Astrocyte (in vitro differentiated cells and primary cell): ENCODE results near the gene CCDC51. TPM values are rescaled to one million over a fixed set of nuclear protein-coding genes. Genes with fewer than 3 reads are reported as not detected.
"Not testable (repeated sequence)": the region's sequence is repeated elsewhere in the genome, so short reads cannot be mapped to it uniquely, and the experiment has no call there.

Source experiments
- DNase-seq: peaks from one replicate; pipeline ENCODE4 v3.0.0-alpha.2; 2010; ENCODE audit warnings: low read depth
- FAIRE-seq: peaks from 2 replicates; lab custom pipeline; 2011; peaks lifted over from hg19 to GRCh38; lab: Jason Lieb, UNC
- H2AFZ ChIP-seq: 2 replicates; pipeline ENCODE4 v1.6.0; 2012; ENCODE audit warnings: low read depth, low read length, inconsistent platforms
- H3K27ac ChIP-seq: 2 replicates; pipeline ENCODE4 v1.5.1; 2011; ENCODE audit warnings: low read depth, low read length, inconsistent platforms
- H3K27me3 ChIP-seq: 2 replicates; pipeline ENCODE4 v1.6.0; 2011; ENCODE audit warnings: low read length, inconsistent platforms; ENCODE audit not compliant: insufficient read depth
- H3K36me3 ChIP-seq: 2 replicates; pipeline ENCODE4 v1.5.1; 2011; ENCODE audit warnings: low read length, inconsistent platforms; ENCODE audit not compliant: insufficient read depth
- H3K4me1 ChIP-seq: 2 replicates; pipeline ENCODE4 v1.5.1; 2011; ENCODE audit warnings: low read length, inconsistent platforms; ENCODE audit not compliant: insufficient read depth
- H3K4me2 ChIP-seq: 2 replicates; pipeline ENCODE4 v1.6.0; 2012; ENCODE audit warnings: low read length, inconsistent platforms
- H3K4me3 ChIP-seq: 2 replicates; pipeline ENCODE4 v1.5.1; 2011; ENCODE audit warnings: low read depth, mild to moderate bottlenecking, low read length, inconsistent platforms; ENCODE audit not compliant: insufficient read depth
- H3K79me2 ChIP-seq: 2 replicates; pipeline ENCODE4 v1.6.0; 2012; ENCODE audit warnings: mild to moderate bottlenecking, low read length, inconsistent platforms; ENCODE audit not compliant: insufficient read depth
- H3K9ac ChIP-seq: 2 replicates; pipeline ENCODE4 v1.6.0; 2012; ENCODE audit warnings: mild to moderate bottlenecking, low read length, inconsistent platforms
- H3K9me3 ChIP-seq: 2 replicates; pipeline ENCODE4 v1.5.1; 2012; ENCODE audit warnings: low read depth, mild to moderate bottlenecking, low read length, inconsistent platforms; ENCODE audit not compliant: insufficient read depth
- H4K20me1 ChIP-seq: 2 replicates; pipeline ENCODE4 v1.6.0; 2012; ENCODE audit warnings: low read length, inconsistent platforms; ENCODE audit not compliant: insufficient read depth
- H3K27ac Mint-ChIP-seq: one replicate; pipeline ENCODE4 v1.8.0; 2021; ENCODE audit warnings: mild to moderate bottlenecking, mixed read lengths; ENCODE audit not compliant: unreplicated experiment
- H3K27me3 Mint-ChIP-seq: one replicate; pipeline ENCODE4 v1.8.0; 2021; ENCODE audit warnings: low read depth, mixed read lengths; ENCODE audit not compliant: unreplicated experiment
- H3K36me3 Mint-ChIP-seq: one replicate; pipeline ENCODE4 v1.8.0; 2021; ENCODE audit warnings: low read depth, mixed read lengths; ENCODE audit not compliant: unreplicated experiment
- H3K4me1 Mint-ChIP-seq: one replicate; pipeline ENCODE4 v1.8.0; 2021; ENCODE audit warnings: low read depth, mixed read lengths; ENCODE audit not compliant: unreplicated experiment
- H3K4me3 Mint-ChIP-seq: one replicate; pipeline ENCODE4 v1.8.0; 2021; ENCODE audit warnings: mild to moderate bottlenecking, moderate library complexity, mixed read lengths; ENCODE audit not compliant: unreplicated experiment
- H3K9me3 Mint-ChIP-seq: one replicate; pipeline ENCODE4 v1.8.0; 2021; ENCODE audit warnings: mild to moderate bottlenecking, mixed read lengths; ENCODE audit not compliant: unreplicated experiment
- EZH2 ChIP-seq: IDR thresholded peaks from 2 replicates; pipeline ENCODE4 v1.6.1; 2012; ENCODE audit warnings: mild to moderate bottlenecking, low read length, inconsistent platforms; ENCODE audit not compliant: insufficient read depth
- total RNA-seq: library from RNA; stranded (reverse); gene quantifications from 2 replicates; pipeline ENCODE4 v1.2.1, GENCODE V29; 2021
- TF ChIP-seq, protein P1 (sequence below): IDR thresholded peaks from 2 replicates; pipeline ENCODE4 v1.5.1; 2011; ENCODE audit warnings: low read depth, mild to moderate bottlenecking, inconsistent platforms, low read length, moderate library complexity; ENCODE audit not compliant: insufficient read depth

Gene CCDC51
- total RNA-seq, 1 donor from 2014 or later = 16.5 TPM

GRCh38 chr3:48476426-48477053 lies 36.6 kb upstream of the CCDC51 start:
- Histone ChIP-seq H3K27me3 (no peaks in the 10 kb centered on the region), H3K9ac (no peak overlapping the region), H3K4me1 (peaks cover 8% of the 10 kb centered on the region), H2AFZ (no peak overlapping the region), H3K36me3 (no peaks in the 10 kb centered on the region), H3K27ac (no peak overlapping the region), H3K4me3 (no peak overlapping the region), H3K9me3 (no peaks in the 10 kb centered on the region), H4K20me1 (no peaks in the 10 kb centered on the region), H3K79me2 (peaks cover 14% of the 10 kb centered on the region), H3K4me2 (no peak overlapping the region)
- Mint-ChIP-seq H3K27me3 (no peaks in the 10 kb centered on the region), H3K4me1 (peaks cover 11% of the 10 kb centered on the region), H3K9me3 (no peaks in the 10 kb centered on the region), H3K27ac (no peak overlapping the region), H3K4me3 (no peak overlapping the region), H3K36me3 (peaks cover 16% of the 10 kb centered on the region)
- no peak for TF ChIP-seq EZH2
- TF ChIP-seq, protein P1, sequence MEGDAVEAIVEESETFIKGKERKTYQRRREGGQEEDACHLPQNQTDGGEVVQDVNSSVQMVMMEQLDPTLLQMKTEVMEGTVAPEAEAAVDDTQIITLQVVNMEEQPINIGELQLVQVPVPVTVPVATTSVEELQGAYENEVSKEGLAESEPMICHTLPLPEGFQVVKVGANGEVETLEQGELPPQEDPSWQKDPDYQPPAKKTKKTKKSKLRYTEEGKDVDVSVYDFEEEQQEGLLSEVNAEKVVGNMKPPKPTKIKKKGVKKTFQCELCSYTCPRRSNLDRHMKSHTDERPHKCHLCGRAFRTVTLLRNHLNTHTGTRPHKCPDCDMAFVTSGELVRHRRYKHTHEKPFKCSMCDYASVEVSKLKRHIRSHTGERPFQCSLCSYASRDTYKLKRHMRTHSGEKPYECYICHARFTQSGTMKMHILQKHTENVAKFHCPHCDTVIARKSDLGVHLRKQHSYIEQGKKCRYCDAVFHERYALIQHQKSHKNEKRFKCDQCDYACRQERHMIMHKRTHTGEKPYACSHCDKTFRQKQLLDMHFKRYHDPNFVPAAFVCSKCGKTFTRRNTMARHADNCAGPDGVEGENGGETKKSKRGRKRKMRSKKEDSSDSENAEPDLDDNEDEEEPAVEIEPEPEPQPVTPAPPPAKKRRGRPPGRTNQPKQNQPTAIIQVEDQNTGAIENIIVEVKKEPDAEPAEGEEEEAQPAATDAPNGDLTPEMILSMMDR = no peak
- no peak for FAIRE-seq
- no peak for DNase-seq

DNA sequence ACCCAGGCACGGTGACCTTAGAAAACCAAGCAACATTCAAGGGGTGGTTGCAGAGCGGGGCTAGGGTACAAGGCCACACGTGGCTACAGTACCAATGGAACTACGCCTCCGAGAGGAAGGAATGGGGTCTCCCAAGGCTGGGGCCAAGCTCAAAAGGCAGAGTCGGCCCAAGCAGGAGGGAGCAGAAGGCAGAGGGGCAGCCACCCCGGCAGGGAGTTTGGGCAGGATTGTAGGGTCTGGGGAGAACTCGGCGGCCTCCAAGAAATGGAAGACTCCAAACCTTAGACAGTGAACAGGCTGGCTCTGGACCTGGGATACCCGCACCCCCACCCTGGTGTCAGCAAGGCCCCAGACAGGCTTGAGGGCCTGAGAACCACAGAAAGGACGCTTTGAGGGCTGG lies 35.3 kb upstream of the CCDC51 start:
- DNase-seq (no peak), FAIRE-seq (no peak)
- Histone ChIP-seq H3K36me3 (no peaks in the 10 kb centered on the region), H3K27me3 (no peaks in the 10 kb centered on the region), H3K4me3 (no peak overlapping the region), H3K4me1 (peaks cover 8% of the 10 kb centered on the region), H3K9me3 (no peaks in the 10 kb centered on the region), H3K27ac (no peak overlapping the region), H4K20me1 (no peaks in the 10 kb centered on the region), H2AFZ (no peak overlapping the region), H3K79me2 (peaks cover 26% of the 10 kb centered on the region), H3K9ac (no peak overlapping the region), H3K4me2 (no peak overlapping the region)
- Mint-ChIP-seq H3K36me3 (peaks cover 15% of the 10 kb centered on the region), H3K27ac (no peak overlapping the region), H3K9me3 (no peaks in the 10 kb centered on the region), H3K4me1 (peaks cover 11% of the 10 kb centered on the region), H3K4me3 (no peak overlapping the region), H3K27me3 (no peaks in the 10 kb centered on the region)
- TF ChIP-seq, protein P1 = no peak
- no peak for TF ChIP-seq EZH2

DNA sequence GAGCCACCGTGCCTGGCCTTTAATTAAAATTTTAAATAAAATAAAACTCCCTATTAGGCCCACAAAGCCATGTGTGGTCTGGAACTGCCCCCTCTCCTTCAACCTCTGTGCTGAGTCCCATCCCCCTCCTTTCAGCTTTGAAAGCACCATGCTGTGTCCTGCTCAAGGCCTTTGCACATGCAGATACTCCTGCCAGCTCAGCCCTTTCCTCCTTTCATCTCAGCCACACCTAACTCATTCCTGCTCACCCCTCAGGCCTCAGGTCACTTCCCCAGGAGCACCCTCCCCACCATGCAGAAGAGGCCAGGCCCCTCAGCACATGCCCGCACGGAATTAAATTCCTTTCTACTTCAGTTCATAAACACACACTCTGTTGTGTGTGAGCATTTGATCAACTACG lies 34.7 kb upstream of the CCDC51 start:
- H3K4me2 ChIP-seq = no peak overlapping the region
- no peaks in the 10 kb centered on the region for H3K9me3 Mint-ChIP-seq
- H3K27me3 ChIP-seq = no peaks in the 10 kb centered on the region
- H4K20me1 ChIP-seq = no peaks in the 10 kb centered on the region
- H3K9me3 ChIP-seq = no peaks in the 10 kb centered on the region
- peaks cover 31% of the 10 kb centered on the region for H3K79me2 ChIP-seq
- no peaks in the 10 kb centered on the region for H3K36me3 ChIP-seq
- no peaks in the 10 kb centered on the region for H3K27me3 Mint-ChIP-seq
- no peak for FAIRE-seq
- TF ChIP-seq, protein P1 = no peak
- TF ChIP-seq EZH2 = no peak
- no peak for DNase-seq
- H3K9ac ChIP-seq = no peak overlapping the region
- no peak overlapping the region for H3K4me3 ChIP-seq
- no peak overlapping the region for H3K27ac Mint-ChIP-seq
- no peak overlapping the region for H3K4me3 Mint-ChIP-seq
- peaks cover 14% of the 10 kb centered on the region for H3K4me1 Mint-ChIP-seq
- H3K36me3 Mint-ChIP-seq = peaks cover 16% of the 10 kb centered on the region
- no peak overlapping the region for H3K27ac ChIP-seq
- H2AFZ ChIP-seq = no peak overlapping the region
- peaks cover 8% of the 10 kb centered on the region for H3K4me1 ChIP-seq

- not testable (repeated sequence) for H3K4me3 Mint-ChIP-seq, H3K27ac ChIP-seq, H3K36me3 ChIP-seq, H2AFZ ChIP-seq, H3K4me2 ChIP-seq, H4K20me1 ChIP-seq, H3K9ac ChIP-seq, H3K9me3 Mint-ChIP-seq, H3K27ac Mint-ChIP-seq, H3K27me3 ChIP-seq, H3K27me3 Mint-ChIP-seq, H3K9me3 ChIP-seq, FAIRE-seq, H3K4me3 ChIP-seq, DNase-seq, H3K4me1 ChIP-seq
- Mint-ChIP-seq H3K4me1 (peaks cover 14% of the 10 kb centered on the region), H3K36me3 (peaks cover 13% of the 10 kb centered on the region)
- H3K79me2 ChIP-seq = peaks cover 37% of the 10 kb centered on the region
Observed at GRCh38 chr3:48474031-48474430, 34.1 kb upstream of the CCDC51 start.
